ENCODE results near the gene OLFM1.

Gene OLFM1

DNA sequence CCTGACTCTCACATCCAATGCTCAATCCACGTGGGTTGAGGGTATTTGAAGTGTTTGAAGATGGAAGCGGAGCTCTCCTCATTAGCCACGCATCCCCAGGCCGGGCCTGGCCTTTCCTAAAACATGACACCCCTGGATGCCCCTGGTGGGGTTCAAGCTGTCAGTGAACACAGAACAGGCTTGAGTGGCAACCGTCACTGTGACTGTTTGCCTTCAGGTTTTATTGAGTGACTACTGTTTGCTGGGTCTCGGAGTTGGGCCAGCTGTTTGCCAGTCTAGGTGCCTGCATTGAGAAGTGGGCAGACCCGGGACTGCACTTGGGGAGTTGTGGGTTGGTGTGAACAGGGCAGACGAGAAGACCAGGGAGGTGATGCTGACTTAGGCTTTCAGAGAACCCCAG lies 7.8 kb upstream of the OLFM1 start:
- DNase-seq (ENCODE audit: low spot score in 2 of 2) (no peak), ATAC-seq (no peak)
- Mint-ChIP-seq H3K9me3 (no peaks in the 10 kb centered on the region), H3K36me3 (no peaks in the 10 kb centered on the region), H3K4me1 (no peaks in the 10 kb centered on the region), H3K4me3 (no peak overlapping the region), H3K27ac (no peak overlapping the region)

DNA sequence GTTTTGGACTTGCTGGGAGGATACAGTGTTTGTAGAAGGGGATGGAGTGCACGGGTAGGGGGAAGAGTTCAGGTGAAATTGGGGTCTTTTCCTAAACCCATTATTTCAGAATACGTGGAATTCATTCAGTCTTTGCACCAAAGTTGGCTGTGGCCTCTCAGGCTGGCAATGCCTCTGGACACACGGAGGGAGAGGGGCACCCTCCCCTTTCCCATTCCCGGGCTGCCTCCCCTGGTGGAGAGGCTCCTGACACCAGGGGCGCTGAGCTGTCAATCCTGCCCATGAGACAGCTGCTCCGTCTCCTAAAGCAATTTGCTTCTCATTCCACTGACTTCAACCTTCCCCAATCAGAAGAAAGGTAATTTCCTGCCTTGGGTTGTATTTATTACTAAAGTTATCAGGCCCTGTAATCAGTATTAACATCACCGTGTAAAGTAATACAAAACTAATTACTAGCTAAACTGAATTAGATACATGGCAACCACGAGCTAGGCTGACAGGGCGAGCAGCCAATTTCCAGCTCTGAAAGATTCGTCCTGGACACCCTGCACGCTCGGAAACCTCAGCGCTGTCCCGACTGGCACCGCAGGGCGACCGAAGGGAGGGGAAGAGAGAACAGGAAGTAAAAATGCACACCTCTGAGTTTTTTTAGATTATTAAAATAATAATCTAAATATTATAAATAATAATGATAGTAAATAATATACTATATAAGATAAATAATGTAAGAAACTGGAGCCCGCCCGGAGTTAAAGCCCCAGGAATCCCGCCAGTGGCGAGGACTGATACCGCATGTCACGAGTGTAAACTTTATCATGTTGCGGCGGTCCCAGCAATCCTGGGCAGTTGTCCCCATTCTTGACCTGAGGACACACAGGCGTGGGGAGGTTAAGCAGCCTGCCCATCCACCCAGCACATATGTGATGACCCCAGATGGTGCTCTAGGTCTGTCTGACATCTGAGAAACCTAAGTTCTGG lies 6.9 kb upstream of the OLFM1 start:
- no peak overlapping the region for H3K27ac Mint-ChIP-seq
- no peaks in the 10 kb centered on the region for H3K4me1 Mint-ChIP-seq
- ATAC-seq (no peak), DNase-seq (ENCODE audit: low spot score in 2 of 2) (no peak)
- no peaks in the 10 kb centered on the region for H3K36me3 Mint-ChIP-seq
- H3K4me3 Mint-ChIP-seq, result no peak overlapping the region
- no peaks in the 10 kb centered on the region for H3K9me3 Mint-ChIP-seq

DNA sequence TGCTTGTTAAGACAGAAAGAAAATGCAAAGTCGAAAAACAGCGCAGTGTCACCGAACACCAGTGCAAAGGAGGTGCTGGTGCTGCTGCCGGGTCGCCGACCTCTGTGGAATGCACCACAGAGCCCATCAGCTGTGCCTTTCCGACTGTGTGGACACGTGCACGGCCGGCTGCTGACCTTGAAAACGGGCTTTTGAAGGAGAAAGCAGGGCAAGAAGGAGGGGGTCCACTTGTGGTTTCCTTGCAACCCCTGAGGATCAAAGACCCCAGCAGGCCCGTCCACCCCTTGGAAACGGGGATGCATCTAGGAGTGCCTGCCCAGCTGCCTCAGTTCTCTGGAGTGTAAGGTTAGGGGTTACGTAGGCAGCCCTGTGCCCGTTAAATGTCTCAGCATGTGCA lies 6.2 kb upstream of the OLFM1 start:
- ATAC-seq (no peak), DNase-seq (ENCODE audit: low spot score in 2 of 2) (no peak)
- H3K9me3 Mint-ChIP-seq, result no peaks in the 10 kb centered on the region
- no peaks in the 10 kb centered on the region for H3K4me1 Mint-ChIP-seq
- no peaks in the 10 kb centered on the region for H3K36me3 Mint-ChIP-seq
- no peak overlapping the region for H3K27ac Mint-ChIP-seq
- H3K4me3 Mint-ChIP-seq, result no peak overlapping the region

DNA sequence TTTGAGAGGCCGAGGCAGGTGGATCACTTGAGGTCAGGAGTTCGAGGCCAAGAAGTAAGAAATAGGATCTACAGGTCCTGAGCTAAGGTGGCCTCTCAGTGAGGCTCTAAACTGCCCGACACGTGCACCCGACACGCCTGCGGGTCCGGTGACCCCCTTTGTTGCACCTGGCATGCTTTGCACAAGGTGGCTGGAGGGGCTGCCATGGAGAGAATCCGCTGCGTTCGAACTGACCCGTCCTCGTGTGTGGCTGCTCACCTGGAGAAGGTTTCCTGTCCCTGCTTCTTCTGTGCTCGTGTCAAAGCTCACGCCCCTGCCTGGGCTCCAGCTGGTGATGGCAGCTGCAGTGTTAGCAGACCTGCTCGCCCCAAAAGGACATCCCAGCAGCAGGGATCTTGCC lies 5.7 kb upstream of the OLFM1 start:
- no peak overlapping the region for H3K4me3 Mint-ChIP-seq
- no peak for ATAC-seq
- H3K4me1 Mint-ChIP-seq, result no peaks in the 10 kb centered on the region
- no peaks in the 10 kb centered on the region for H3K9me3 Mint-ChIP-seq
- no peak for DNase-seq (ENCODE audit: low spot score in 2 of 2)
- no peak overlapping the region for H3K27ac Mint-ChIP-seq
- no peaks in the 10 kb centered on the region for H3K36me3 Mint-ChIP-seq

DNA sequence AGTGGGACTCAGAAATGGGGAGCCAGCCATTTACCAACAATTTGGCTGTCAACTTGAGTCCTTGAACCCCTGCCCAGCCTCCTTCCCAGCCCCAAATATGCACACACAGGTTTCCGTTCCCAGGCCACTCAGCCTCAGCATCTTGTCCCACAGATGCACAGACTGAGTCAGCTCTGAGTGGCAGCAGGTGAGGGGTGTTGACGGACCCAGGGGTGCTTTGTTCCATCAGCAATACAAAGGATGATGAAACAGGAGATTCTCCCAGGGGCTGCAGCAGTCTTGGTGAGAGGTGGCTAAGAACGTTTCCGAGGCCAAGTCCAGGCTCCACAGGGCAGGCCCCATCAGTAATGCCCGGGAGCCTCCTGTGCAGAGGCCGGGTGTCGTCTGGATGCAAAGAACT lies 4.9 kb upstream of the OLFM1 start:
- Mint-ChIP-seq H3K4me1 (no peaks in the 10 kb centered on the region), H3K27ac (no peak overlapping the region), H3K36me3 (no peaks in the 10 kb centered on the region), H3K4me3 (no peak overlapping the region), H3K9me3 (no peaks in the 10 kb centered on the region)
- ATAC-seq (no peak), DNase-seq (ENCODE audit: low spot score in 2 of 2) (no peak)

DNA sequence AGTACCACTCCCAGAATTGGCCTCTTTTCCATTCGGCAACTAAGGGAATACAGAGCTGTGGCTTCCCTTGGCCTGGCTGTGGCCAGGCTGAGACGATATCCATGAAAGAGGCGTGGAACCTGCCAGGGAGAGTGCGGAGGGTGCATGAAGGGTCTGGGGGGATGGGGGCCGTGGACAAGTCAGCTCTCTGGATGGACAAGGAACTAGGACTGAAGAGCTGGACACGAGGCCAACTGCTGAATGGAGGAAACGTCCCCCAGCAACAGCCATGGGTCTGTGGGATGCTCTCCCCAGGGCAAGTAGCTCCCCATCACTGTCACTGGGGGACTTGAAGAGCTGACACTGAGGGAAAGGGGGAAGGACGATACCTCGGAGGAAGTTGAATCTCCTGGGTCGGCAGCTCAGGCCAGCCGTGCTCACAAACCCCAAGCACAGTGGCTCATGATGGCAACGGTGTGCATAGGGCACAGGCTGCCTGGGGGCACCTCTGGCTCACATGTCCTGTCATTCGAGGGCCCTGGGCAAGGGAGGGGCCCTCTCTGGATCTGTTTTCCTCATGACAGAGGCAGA lies 4.1 kb upstream of the OLFM1 start:
- DNase-seq (ENCODE audit: low spot score in 2 of 2) (no peak), ATAC-seq (no peak)
- Mint-ChIP-seq H3K36me3 (no peaks in the 10 kb centered on the region), H3K27ac (no peak overlapping the region), H3K9me3 (no peaks in the 10 kb centered on the region), H3K4me1 (no peaks in the 10 kb centered on the region), H3K4me3 (no peak overlapping the region)

DNA sequence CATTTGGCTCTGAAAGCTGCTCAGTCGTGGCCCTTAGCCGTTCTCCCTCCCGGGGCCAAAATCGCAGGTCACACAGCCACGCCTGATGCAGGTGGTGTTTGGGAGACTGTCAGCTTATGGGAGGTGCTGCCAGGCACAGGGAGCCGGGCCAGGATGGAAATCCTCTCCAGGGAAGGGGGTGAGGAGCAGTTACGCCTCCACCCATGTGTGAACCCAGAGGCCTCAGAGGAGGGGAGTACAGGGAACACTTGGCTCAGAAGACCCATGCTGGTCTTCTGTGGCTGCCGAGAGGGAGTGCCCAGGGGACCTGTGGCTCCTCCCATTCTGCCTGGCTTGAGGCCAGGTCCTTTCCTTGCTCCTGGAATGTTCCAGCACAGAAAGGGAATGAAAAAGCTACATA lies 3.6 kb upstream of the OLFM1 start:
- Mint-ChIP-seq H3K36me3 (no peaks in the 10 kb centered on the region), H3K27ac (no peak overlapping the region)

DNA sequence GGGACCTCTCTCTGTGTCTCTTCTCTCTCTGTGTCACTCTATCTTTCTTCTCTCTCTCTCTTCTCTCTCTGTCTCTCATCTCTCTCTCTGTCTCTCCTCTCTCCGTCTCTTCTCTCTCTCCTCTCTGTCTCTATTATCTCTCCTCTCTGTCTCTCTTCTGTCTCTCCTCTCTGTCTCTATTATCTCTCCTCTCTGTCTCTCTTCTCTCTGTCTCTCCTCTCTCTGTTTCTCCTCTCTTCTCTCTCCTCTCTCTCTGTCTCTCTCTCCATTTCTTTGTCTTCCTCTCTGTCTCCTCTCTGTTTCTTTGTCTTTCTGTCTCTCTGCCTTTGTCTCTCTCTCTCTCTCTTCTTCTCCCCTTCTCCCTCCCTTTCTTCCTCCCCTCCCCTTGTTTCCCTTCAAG lies 3.2 kb upstream of the OLFM1 start:
- H3K27ac Mint-ChIP-seq, result no peak overlapping the region
- ATAC-seq, result no peak
- no peaks in the 10 kb centered on the region for H3K36me3 Mint-ChIP-seq
- H3K4me3 Mint-ChIP-seq, result no peak overlapping the region
- no peak for DNase-seq (ENCODE audit: low spot score in 2 of 2)
- no peaks in the 10 kb centered on the region for H3K9me3 Mint-ChIP-seq
- H3K4me1 Mint-ChIP-seq, result no peaks in the 10 kb centered on the region

More for the DNA sequence above, 3.6 kb upstream of the OLFM1 start:
- DNase-seq (ENCODE audit: low spot score in 2 of 2), result no peak
- Mint-ChIP-seq H3K4me1 (no peaks in the 10 kb centered on the region), H3K9me3 (no peaks in the 10 kb centered on the region), H3K4me3 (no peak overlapping the region)
- ATAC-seq, result no peak

DNA sequence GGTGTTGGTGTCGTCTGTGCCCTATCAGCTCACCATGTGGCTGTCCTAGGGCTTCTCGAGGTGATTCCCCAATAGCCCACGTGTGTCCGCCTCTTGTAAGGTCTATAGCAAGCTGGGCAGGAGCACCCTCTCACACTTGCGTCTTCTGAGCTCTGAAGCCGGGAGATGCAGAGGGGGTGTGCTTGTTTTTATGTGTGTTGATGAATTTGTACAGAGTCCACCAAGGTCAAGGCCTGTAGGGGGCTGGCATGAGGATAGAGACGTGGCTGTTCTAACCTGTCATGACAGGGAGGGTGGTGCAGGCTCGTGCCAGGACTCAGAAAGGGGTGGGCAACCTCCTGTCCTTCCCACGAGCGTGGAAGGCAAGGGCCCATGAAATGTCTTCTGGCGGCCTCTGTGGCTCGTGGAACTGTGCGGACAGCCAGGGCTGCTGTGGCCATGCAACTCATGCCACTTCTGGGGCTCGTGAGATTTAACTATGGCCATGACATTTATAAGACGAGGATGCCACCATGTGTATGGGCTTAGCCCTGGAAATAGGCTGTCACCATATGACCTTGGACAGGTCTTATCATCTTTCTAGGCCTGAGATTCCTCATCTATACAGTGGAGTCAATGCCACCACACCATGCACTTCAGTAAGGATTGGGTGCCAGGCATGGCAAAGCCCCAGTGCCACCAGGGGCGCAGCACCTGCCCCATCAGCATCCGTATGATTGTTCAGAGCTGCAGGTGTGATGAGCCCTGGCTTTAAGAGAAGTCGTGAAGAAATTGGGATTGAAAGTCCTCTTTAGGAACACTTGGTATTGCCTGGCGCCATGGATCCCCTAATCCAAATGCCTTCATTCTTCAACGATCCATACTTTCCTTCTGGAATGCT lies 2.3 kb upstream of the OLFM1 start:
- ATAC-seq (no peak), DNase-seq (ENCODE audit: low spot score in 2 of 2) (no peak)
- no peaks in the 10 kb centered on the region for H3K9me3 Mint-ChIP-seq
- H3K4me1 Mint-ChIP-seq, result no peaks in the 10 kb centered on the region
- no peak overlapping the region for H3K4me3 Mint-ChIP-seq
- H3K27ac Mint-ChIP-seq, result no peak overlapping the region
- no peaks in the 10 kb centered on the region for H3K36me3 Mint-ChIP-seq

DNA sequence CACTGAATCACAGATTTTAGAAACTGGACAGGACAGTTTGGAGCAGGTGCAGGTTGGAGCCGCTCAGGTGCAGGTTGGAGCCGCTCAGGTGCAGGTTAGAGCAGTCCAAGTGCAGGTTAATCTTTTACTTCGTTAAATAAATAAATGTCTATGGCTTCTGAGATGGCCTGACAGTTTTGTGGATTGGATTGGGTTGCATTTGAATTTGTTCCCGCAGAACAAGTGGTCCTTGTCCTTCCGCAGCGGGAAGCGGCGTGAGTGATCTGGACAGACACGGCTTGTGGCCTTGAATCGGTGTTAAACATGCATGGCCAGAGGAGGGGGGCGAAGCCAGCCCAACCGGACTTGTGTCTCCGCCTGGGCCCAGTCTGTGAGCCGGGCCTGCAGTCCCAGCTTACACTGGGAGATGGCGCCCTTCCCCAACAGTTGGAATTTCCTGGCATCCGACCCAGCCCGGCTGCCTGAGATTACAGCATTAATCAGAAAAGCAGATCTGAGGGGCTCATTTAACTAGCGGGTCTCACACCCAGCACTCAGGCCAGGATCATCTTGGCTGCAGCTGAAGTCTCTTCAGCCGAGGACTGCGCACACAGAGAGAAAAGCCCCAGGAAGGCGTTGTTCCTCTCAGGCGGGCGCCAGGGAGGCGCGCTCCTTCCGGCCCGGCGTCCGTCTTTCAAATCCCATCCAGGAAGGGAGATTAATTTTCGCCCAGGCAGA lies 1.5 kb upstream of the OLFM1 start:
- Mint-ChIP-seq H3K27ac (no peak overlapping the region), H3K4me3 (no peak overlapping the region), H3K36me3 (no peaks in the 10 kb centered on the region), H3K9me3 (no peaks in the 10 kb centered on the region), H3K4me1 (no peaks in the 10 kb centered on the region)
- DNase-seq (ENCODE audit: low spot score in 2 of 2) (peak; percentile 45 to 68), ATAC-seq (peak; percentile 42)

DNA sequence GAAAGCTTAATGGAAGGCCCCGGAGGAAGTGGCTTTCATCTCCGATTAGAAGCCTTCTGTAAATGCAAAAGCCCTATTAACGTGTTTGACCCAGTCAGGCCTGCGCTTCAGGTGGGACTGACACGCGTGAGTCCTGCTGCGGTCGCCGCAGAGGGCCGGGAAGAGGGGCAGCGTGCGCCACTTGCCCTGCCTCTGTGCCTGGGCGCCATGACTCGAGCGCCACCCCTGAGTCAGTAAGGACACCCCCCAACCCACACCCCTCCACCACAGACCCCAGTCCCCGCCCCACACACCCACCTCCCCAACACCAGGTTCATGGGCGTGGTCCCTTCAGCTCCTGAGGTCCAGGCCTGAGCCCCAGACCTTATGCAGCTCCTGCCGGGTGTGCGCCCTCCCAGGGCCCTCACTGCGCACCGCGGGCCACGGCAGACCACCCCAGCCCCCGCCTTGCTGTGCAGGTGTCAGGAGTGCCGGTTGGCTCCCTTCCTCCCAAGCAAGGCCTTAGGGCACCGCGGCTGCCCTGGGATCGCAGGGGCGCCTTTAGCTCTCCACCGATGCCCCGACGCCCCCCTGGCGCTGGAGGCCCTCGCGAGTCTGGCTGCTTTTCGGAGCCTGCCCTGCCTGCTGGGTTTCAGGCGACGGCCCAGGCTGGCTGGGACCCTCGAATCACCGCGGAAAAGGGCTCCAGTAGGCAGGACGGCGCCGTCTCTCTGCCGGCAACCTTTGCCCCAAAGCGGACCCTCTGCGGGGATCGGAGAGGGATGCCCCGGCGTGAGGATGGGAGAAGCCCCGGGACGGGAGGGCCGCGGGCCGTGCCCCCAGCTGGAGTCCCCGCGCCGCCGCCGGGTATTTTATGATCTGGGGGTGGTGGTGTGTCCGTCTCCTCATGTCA lies 625 bp upstream of the OLFM1 start:
- Mint-ChIP-seq H3K27ac (no peak overlapping the region), H3K9me3 (no peaks in the 10 kb centered on the region), H3K4me1 (no peaks in the 10 kb centered on the region), H3K36me3 (no peaks in the 10 kb centered on the region), H3K4me3 (no peak overlapping the region)
- ATAC-seq (no peak), DNase-seq (ENCODE audit: low spot score in 2 of 2) (peak in 1 of 2 donors; percentile 51)

DNA sequence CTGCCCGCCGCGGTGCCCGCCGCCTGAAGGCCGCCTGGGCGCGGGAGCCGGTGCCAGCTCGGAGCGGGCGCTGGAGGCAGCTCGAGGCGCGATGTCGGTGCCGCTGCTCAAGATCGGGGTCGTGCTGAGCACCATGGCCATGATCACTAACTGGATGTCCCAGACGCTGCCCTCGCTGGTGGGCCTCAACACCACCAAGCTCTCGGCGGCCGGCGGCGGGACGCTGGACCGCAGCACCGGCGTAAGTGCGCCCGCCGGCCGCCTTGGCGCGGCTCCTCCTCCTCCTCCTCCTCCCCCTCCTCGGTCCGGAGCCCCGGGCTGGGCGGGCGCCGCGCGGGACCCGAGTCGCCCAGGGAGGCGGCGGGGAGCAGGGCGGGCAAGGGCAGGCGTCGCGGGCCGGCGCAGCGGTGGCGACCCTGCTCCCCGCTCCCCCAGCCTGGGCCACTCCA lies 455 bp downstream of the OLFM1 start:
- no peak overlapping the region for H3K27ac Mint-ChIP-seq

DNA sequence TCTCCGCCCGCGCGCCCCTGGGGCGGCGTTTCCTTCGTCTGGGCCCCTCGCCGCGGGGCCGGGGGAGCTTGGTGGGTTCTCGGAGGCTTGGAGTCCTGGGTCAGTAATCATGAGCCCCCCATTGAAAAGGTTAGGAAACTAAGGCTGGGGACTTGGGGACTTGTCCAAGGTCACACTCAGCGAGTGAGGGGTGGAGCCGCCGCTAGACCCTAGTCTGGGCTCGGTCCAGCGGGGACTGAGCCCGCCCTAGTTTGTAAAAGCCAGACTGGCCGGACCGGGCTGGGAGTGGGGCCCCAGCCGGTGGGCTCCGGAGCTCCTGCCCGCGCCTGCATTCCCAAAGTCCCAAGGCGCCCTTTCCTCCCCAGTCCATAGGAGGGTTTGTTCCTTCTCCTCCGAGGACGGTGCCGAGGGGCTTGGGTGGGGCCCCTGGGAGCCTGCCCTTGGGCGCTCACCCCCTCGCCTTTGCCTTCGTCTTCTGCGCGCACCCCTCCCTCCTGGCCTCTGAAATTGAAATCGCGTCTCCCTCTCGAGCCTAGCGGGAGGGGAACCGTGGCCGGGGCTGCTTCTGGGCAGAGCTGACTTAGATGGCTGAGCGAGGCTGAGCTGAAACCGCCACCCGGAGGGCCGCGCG lies 995 bp downstream of the OLFM1 start:
- no peaks in the 10 kb centered on the region for H3K9me3 Mint-ChIP-seq
- H3K27ac Mint-ChIP-seq, result no peak overlapping the region
- H3K4me1 Mint-ChIP-seq, result no peaks in the 10 kb centered on the region
- ATAC-seq (no peak), DNase-seq (ENCODE audit: low spot score in 2 of 2) (no peak)
- no peak overlapping the region for H3K4me3 Mint-ChIP-seq
- no peaks in the 10 kb centered on the region for H3K36me3 Mint-ChIP-seq

More for the DNA sequence above, 455 bp downstream of the OLFM1 start:
- H3K4me1 Mint-ChIP-seq, result no peaks in the 10 kb centered on the region
- DNase-seq (ENCODE audit: low spot score in 2 of 2), result no peak
- no peak for ATAC-seq
- no peak overlapping the region for H3K4me3 Mint-ChIP-seq
- H3K9me3 Mint-ChIP-seq, result no peaks in the 10 kb centered on the region
- H3K36me3 Mint-ChIP-seq, result no peaks in the 10 kb centered on the region

Measured in stimulated activated effector memory CD8-positive, alpha-beta T cell treated with anti-CD3 and anti-CD28 coated beads, Interleukin-12 subunit alpha, Interleukin-12 subunit beta, amount 100 ng/mL, for 72 hours (primary cell).